Stimulated activated CD8-positive, alpha-beta memory T cell treated with anti-CD3 and anti-CD28 coated beads, Interleukin-12 subunit alpha, Interleukin-12 subunit beta, amount 100 ng/mL, for 24 hours (primary cell): ENCODE results near the gene SCN5A.
"Not testable (repeated sequence)": the region's sequence is repeated elsewhere in the genome, so short reads cannot be mapped to it uniquely, and the experiment has no call there.

Experiments used
- DNase-seq: peaks from one replicate; pipeline ENCODE4 v3.0.0-alpha.2; 2020; ENCODE audit errors: extremely low read depth

Gene SCN5A

GRCh38 chr3:38578551-38578950 lies 70.9 kb downstream of the SCN5A start:
- DNase-seq, result no peak

- DNase-seq, result no peak
Measured at GRCh38 chr3:38578081-38578475, 71.4 kb downstream of the SCN5A start.

GRCh38 chr3:38577371-38578080 lies 72.0 kb downstream of the SCN5A start:
- DNase-seq, result no peak

GRCh38 chr3:38576526-38577370 lies 72.7 kb downstream of the SCN5A start:
- no peak for DNase-seq

- no peak for DNase-seq
Measured at GRCh38 chr3:38576131-38576525, 73.4 kb downstream of the SCN5A start.

- no peak for DNase-seq
Measured at GRCh38 chr3:38575279-38575843, 74.1 kb downstream of the SCN5A start.

GRCh38 chr3:38574411-38575278 lies 74.8 kb downstream of the SCN5A start:
- no peak for DNase-seq

GRCh38 chr3:38573556-38573955 lies 75.9 kb downstream of the SCN5A start:
- DNase-seq, result no peak

GRCh38 chr3:38573111-38573510 lies 76.4 kb downstream of the SCN5A start:
- DNase-seq, result no peak

GRCh38 chr3:38567498-38567897 lies 82.0 kb downstream of the SCN5A start:
- DNase-seq, result no peak

- DNase-seq, result not testable (repeated sequence)
Measured at GRCh38 chr3:38566794-38567193, 82.7 kb downstream of the SCN5A start.

- DNase-seq, result no peak
Measured at GRCh38 chr3:38566215-38566528, 83.3 kb downstream of the SCN5A start.

- DNase-seq, result no peak
Measured at GRCh38 chr3:38565339-38566214, 83.9 kb downstream of the SCN5A start.

- no peak for DNase-seq
Measured at GRCh38 chr3:38564631-38565338, 84.7 kb downstream of the SCN5A start.

GRCh38 chr3:38563886-38564270 lies 85.6 kb downstream of the SCN5A start:
- no peak for DNase-seq

- no peak for DNase-seq
Measured at GRCh38 chr3:38563070-38563885, 86.2 kb downstream of the SCN5A start.

- DNase-seq, result no peak
Measured at GRCh38 chr3:38562467-38562925, 87.0 kb downstream of the SCN5A start.

- no peak for DNase-seq
Measured at GRCh38 chr3:38561746-38562466, 87.6 kb downstream of the SCN5A start.
